ENCODE data around the gene SLC23A2.

GRCh38 chr20:4836935-4837334, 164.4 kb downstream of the SLC23A2 start:
- no peak for TF ChIP-seq CTCF (IDR thresholded peaks at IDR 0.05; ENCODE audit: low read depth, low read length)
- no peak for TF ChIP-seq EZH2phosphoT487 (IDR thresholded peaks at IDR 0.05; ENCODE audit: low read depth)
